ENCODE results near the gene NLRC4.
"Not testable (repeated sequence)": the region's sequence is repeated elsewhere in the genome, so short reads cannot be mapped to it uniquely, and the experiment has no call there.

The NLRC4 gene

DNA sequence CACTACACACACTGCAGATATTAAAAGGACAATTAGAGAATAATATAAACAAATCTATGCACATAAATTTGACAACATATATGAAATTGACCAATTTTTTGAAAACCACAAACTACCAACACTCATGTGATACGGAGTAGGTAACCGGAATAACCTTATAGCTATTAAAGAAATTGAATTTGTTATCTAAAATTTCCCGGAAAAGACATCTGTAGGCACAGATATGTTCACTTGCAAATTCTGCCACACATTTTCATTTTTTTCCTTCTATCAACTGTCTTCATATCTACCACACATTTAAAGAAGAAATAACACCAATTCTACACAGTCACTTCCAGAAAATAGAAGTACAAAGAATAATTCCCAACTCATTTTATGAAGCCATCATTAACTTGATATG is 22.4 kb downstream of the NLRC4 start:
- DNase-seq (ENCODE audit: low read depth in 2 of 2), result no peak

DNA sequence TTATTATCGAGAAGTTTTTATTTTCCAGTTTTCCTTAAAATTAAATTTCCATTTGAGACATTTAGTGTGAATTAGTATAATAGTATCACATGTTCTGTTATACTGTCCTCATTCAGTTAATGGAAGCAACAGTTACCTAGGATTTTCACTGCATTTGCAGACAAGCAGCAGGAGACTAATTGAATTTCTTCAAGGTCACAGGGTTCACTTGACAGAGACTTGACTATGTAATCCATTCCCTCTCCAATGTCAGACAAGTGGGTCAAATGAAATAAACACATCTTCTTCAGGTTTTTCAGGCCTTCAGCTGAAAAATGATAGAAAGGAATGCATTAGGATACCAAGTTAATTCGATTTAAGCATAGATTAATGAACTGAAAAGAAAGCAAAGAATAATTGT is 26.7 kb downstream of the NLRC4 start:
- DNase-seq (ENCODE audit: low read depth in 2 of 2), result no peak

DNA sequence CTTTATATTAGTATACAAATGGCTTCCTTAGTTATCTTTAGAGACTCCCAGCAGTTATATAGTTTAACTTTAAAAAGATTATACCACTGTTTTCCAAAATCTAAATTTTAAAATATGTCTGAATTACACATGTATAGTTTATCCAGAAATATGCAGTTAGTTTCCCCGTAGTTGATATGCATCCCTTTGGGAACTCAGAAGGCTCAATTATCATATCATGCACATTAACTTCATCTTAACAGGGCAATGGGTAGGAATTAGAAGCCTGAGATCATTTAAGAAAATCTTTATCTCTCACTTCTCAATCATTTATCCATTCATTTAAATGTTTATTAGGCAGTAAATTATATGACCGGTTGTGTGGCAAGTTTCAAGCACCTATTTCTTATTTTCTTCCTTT is 27.2 kb downstream of the NLRC4 start:
- no peak for DNase-seq (ENCODE audit: low read depth in 2 of 2)

- DNase-seq (ENCODE audit: low read depth in 2 of 2), result no peak
Observed at GRCh38 chr2:32235315-32235714, 29.4 kb downstream of the NLRC4 start.

GRCh38 chr2:32231959-32232358 is 32.7 kb downstream of the NLRC4 start:
- no peak for DNase-seq (ENCODE audit: low read depth in 2 of 2)

DNA sequence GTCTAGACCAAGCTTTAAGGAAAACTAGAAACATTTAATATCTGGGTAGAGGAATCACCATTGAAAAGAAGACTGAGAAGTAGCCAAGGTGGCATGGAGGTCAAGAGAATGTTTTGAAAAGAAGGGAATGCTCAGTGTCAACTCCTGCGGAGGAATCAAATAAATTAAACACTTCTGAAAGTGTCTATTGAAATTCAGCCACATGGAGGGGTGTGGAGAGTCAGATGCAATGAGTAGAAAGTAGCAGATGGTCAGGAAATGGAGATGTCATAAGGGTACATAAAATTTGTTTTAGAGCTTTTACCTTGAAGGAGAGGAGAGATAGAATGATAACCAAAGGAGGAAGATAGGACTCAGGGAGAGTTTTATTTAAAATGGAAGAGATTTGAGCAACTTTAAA is 35.1 kb downstream of the NLRC4 start:
- DNase-seq (ENCODE audit: low read depth in 2 of 2), result no peak

- DNase-seq (ENCODE audit: low read depth in 2 of 2), result no peak
Observed at GRCh38 chr2:32228181-32228580, 36.5 kb downstream of the NLRC4 start.

GRCh38 chr2:32227492-32227891 is 37.2 kb downstream of the NLRC4 start:
- no peak for DNase-seq (ENCODE audit: low read depth in 2 of 2)

DNA sequence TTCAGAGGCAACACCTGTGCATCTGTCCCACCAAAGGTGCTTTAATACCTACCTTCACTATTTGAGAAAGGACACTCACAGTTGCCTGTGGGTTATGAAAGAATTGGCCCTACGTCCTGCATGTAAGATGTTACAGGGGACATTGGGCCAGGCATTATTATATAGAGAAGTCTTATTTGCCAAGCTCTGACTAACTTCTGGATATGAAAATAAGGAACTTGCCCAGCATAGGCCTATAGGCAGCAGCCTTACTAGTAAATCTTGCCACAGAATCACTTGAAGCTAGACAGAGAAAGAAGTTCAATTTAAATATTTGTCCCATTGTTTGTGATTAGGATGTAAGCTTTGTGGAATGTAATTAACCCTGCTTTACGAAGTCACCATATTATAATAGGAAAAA is 41.7 kb downstream of the NLRC4 start:
- DNase-seq (ENCODE audit: low read depth in 2 of 2), result no peak

DNA sequence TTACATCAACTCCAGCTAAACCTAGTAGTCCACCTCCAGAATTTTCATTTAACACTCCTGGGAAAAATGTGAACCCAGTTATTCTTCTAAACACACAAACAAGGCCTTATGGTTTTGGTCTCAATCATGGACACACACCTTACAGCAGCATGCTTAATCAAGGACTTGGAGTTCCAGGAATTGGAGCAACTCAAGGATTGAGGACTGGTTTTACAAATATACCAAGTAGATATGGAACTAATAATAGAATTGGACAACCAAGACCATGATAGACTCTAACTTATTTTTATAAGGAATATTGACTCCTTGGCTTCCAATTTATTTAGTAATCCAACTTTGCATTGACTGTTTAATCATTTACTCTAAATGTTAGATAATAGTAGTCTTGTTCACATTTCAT is 44.2 kb downstream of the NLRC4 start:
- no peak for DNase-seq (ENCODE audit: low read depth in 2 of 2)

DNA sequence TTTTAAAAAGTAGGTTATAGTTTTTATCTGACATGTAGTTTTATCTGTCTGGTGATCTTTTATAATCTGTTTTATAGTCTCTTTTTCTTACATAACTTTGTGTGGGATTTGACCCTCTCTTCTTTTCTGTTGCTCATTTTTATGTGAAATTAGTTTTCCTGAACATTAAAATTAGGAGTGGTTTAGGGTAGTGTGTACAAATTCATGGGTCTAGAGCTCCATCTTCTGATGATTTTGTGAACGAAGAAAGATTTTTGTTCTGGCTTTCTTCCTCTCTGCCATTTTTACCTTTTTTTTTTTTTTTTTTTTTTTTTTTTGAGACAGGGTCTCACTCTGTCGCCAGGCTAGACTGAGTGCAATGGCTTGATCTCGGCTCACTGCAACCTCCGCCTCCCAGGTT is 52.4 kb downstream of the NLRC4 start:
- DNase-seq (ENCODE audit: low read depth in 2 of 2), result no peak

DNA sequence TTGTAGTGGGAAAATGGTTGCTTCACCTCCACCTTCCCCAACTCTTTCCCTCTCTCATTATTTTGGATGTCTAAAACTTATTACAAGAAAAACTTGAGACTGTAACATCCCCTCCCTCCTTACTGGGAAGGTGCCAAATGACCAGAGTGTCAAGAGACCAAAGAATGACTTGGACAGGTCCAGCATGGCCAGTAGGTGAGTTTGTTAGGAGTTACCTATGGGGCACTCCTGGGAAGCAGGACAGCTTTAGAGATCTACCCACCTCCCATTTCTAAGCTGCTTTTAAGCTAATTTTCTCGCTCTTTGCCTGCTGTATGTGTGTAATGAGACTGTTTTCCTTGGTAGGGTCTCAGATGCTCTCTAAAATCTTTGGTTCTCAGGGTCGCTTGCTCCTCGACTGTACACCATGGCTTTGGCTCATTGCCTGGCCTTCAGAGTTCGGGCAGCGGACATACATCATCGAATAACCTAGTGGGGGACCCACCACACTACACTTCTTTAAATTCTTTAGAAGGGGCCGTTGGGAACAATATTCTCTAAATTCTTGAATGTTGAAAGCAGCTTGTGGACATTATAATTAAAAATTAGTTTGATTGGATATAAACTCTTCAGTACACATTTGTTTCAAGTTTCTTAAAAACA is 53.8 kb downstream of the NLRC4 start:
- DNase-seq (ENCODE audit: low read depth in 2 of 2), result no peak

DNA sequence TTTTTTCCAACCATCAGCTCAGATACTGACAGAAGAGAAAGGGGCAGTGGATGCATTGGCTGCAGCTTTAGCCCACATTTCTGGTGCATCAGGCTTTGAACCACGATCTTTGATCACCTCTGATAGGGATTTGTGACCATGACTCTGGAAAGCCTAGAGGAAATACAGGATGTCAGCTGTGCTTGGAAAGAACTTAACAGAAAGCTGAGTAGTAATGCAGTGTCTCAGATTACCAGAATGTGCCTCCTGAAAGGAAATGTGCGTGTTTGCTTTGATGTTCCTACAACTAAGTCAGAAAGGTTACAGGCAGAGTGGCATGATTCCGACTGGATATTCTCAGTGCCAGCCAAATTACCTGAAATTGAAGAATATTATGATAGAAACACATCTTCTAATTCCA is 61.3 kb downstream of the NLRC4 start:
- not testable (repeated sequence) for DNase-seq (ENCODE audit: low read depth in 2 of 2)

- DNase-seq (ENCODE audit: low read depth in 2 of 2), result no peak
Observed at GRCh38 chr2:32200814-32201213, 63.9 kb downstream of the NLRC4 start.

DNA sequence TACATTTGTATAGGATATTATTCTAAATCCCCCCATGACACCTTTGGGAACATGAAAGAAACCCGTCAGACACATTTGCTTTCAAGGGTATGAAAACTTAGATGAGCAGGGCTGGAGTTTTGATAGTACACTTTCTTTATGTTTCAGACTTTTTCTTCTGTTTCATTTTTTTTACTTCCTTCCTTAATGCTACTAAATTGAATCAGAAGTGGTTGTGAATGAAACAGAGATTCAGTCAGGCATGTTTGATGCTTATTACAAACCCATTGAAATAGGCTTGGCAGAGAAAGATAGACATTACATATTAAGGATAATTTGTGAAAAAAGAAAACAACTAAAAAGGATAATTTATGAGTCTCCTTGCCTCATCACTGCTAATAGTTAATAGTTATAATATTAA is 72.3 kb downstream of the NLRC4 start:
- DNase-seq (ENCODE audit: low read depth in 2 of 2), result no peak

DNA sequence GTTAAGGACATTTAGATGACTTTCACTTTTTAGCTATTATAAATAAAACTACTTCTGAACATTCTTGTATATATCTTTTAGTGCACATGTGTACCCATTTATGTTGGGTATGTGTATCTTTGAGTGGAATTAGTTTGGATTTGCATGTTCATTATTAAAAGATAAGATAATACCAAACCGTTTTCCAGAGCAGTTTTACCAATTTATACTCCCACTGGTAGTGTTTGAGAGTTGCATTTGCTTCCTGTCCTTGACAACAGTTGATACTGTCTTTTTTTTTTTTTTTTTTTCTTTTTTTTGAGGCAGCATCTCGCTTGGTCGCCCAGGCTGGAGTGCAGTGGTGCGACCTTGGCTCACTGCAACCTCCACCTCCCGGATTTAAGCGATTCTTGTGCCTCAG is 75.7 kb downstream of the NLRC4 start:
- no peak for DNase-seq (ENCODE audit: low read depth in 2 of 2)

DNA sequence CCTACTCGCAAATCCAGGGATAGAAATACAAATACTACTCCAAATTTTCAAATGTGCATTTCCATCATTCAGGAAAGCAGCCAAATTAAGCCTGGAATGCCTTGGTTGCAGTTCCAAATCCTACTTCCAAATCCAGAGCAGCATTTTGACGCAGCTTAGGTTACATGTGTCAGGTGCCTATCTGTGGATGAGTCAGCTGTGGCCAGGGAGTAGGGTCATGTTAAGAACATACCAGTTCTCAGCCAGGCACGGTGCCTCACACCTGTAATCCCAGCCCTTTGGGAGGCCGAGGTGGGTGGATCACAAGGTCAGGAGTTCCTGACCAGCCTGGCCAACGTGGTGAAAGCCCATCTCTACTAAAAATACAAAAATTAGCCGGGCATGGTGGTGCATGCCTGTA is 82.0 kb downstream of the NLRC4 start:
- DNase-seq (ENCODE audit: low read depth in 2 of 2), result no peak

Measured in stimulated activated CD8-positive, alpha-beta memory T cell treated with anti-CD3 and anti-CD28 coated beads, Interleukin-7, amount 100 ng/mL, for 1 hour (primary cell).